ENCODE results near the gene SPTB. TPM values are rescaled to one million over a fixed set of nuclear protein-coding genes. Genes with fewer than 3 reads are reported as not detected.
"Not testable (repeated sequence)": the region's sequence is repeated elsewhere in the genome, so short reads cannot be mapped to it uniquely, and the experiment has no call there.

SPTB gene
- 0.13 TPM in 1 of 2 replicates, not detected in the other for total RNA-seq (2014; rRNA removed; shearing (Covaris generic); ENCODE audit: low replicate concordance)

GRCh38 chr14:64879635-64880220 is at the start of gene SPTB:
TSS of gene SPTB (minus strand) at chr14:64879907. CDS start at chr14:64823094, 56,813 bp downstream.
- peaks cover 54% of the 10 kb centered on the region for H3K27me3 ChIP-seq
- no peaks in the 10 kb centered on the region for H3K36me3 ChIP-seq
- no peak within 1 kb of the TSS for H3K4me3 ChIP-seq
- no peak for DNase-seq
- no peaks in the 10 kb centered on the region for H3K9me3 ChIP-seq

DNA sequence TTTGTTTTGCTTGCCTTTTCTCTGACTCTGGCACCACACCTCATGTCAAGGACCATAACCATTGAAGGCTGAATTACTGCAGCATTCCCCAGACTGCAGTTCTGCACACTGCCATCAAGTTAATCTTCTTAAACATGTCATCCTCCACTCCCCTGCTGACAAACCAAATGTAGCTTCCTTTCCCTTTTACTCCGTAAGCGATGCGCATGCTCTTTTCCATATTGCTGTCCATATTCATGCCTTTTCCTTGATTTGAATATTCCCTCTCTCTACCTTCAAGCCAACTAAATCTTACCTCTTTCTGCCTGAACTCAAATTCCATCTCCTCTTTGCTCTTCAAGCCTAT is 49.3 kb upstream of the SPTB start:
- Histone ChIP-seq H3K4me3 (no peak overlapping the region), H3K27me3 (no peaks in the 10 kb centered on the region), H3K36me3 (peaks cover 32% of the 10 kb centered on the region), H3K9me3 (no peaks in the 10 kb centered on the region)
- DNase-seq: no peak

DNA sequence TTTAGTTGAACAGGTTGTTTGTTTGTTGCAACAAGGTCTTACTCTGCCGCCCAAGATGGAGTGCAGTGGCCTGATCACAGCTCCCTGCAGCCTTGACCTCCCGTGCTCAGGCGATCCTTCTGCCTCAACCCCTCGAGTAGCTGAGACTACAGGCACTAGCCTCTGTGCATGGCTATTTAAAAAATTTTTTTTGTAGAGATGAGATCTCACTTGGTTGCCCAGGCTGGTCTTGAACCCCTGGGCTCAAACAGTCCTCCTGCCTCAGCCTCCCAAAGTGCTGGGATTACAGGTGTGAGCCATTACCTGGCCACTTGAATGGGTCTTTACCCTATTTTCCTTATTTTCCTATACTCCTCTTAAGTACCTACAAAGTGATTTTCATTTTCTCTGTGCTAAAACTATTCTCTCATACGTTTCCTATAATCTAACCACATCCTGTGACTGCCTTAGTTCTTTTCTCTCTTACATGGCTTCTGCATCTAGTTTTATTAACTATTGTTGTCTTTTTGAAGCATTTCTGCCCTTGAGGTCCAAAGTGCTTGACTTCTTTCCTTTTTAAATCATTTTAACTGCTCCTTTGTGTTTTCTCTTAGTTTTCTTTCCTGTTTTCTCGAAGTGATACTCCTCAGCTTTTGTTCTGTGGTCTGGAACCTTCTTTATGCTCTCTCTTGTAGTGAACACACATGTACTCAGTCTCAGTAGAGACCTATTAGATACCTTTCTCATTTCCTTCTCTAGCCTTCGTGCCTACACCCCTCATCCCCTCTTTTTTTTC is 48.7 kb upstream of the SPTB start:
- no peak overlapping the region for H3K4me3 ChIP-seq
- DNase-seq: no peak
- peaks cover 28% of the 10 kb centered on the region for H3K36me3 ChIP-seq
- no peaks in the 10 kb centered on the region for H3K9me3 ChIP-seq
- H3K27me3 ChIP-seq: no peaks in the 10 kb centered on the region

DNA sequence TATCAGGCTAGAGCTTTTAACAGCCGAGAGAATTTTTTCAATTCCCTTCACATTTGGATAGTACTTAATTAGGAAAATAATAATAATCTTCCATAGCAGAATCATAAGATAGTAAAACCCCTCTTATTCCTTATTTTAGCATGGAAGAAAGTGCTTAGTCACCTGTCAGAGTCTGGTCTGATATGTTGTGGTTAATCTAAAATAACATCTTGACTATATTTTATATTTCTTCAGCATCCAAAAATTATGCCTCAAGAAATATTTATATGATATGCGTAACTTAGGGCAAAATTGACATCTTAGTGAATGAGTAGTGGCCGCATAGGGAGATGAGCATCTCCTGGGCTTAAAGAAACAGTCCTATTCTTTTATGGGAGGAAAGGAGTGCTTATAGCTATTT is 47.3 kb upstream of the SPTB start:
- Histone ChIP-seq H3K4me3 (no peak overlapping the region), H3K27me3 (no peaks in the 10 kb centered on the region), H3K36me3 (peaks cover 20% of the 10 kb centered on the region), H3K9me3 (no peaks in the 10 kb centered on the region)
- DNase-seq: no peak

DNA sequence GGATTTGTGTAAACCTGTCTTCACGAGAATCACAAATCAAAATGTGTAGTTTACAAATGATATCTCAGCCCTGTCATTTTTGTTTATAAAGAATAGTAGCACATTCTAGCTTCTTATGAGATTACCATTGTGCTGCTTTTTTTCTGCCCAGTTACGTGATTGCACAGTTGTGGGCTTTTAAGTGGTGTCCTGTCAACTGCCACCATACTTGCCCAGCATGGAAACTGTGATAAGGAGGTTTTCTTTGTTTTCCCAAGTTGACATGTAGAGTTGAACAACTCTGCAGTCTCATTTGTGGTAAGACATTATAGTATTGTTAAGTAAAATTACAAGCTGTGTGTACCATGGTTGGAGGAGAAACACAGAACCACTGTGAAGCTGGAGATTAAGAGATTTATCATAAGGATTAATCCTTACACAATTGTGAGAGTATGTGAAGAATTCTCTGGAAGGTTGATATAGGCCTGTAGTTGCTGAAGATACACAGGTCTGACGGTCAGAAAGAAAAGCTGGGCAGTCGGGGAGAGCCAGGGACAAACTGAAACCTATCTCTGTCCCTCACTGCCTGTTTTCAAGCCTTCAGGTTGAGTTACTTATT is 46.8 kb upstream of the SPTB start:
- Histone ChIP-seq H3K27me3 (no peaks in the 10 kb centered on the region), H3K9me3 (no peaks in the 10 kb centered on the region), H3K4me3 (no peak overlapping the region), H3K36me3 (peaks cover 14% of the 10 kb centered on the region)
- no peak for DNase-seq

GRCh38 chr14:64923015-64923414 is 43.3 kb upstream of the SPTB start:
- Histone ChIP-seq H3K9me3 (no peaks in the 10 kb centered on the region), H3K36me3 (peaks cover 13% of the 10 kb centered on the region), H3K27me3 (no peaks in the 10 kb centered on the region), H3K4me3 (no peak overlapping the region)
- no peak for DNase-seq

DNA sequence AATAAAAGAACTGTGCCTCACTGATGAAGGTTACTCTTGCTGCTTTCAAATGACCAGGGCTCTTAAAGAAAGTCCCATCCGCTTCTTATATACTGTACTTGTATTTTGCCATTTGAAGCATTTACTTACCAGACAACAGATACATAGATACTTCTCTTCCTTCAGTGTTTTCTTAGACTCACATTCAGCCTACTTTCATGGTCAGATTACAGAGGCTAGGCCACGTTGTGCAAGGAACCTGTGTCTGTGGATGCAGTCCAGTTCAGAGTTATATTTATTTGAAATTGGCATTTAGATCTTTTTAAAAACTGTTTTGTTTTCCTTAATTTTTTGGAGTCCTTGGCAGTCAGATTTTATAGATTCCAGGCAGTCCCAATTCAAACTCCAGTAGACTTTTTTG is 40.8 kb upstream of the SPTB start:
- peaks cover 18% of the 10 kb centered on the region for H3K36me3 ChIP-seq
- DNase-seq: no peak
- H3K27me3 ChIP-seq: no peaks in the 10 kb centered on the region
- H3K9me3 ChIP-seq: no peaks in the 10 kb centered on the region
- no peak overlapping the region for H3K4me3 ChIP-seq

DNA sequence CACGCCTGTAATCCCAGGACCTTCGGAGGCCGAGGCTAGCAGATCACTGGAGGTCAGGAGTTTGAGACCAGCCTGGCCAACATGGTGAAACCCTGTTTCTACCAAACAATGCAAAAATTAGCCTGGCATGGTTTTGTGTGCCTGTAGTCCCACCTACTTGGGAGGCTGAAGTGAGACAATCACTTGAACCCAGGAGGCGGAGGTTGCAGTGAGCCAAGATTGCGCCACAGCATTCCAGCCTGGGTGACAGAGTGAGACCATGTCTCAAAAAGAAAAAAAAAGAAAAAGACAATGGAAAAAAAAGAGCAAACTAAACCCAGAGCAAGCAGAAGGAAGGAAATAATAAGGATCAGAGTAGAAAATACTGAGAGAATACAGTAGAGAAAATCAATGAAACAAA is 39.9 kb upstream of the SPTB start:
- no peaks in the 10 kb centered on the region for H3K27me3 ChIP-seq
- peaks cover 17% of the 10 kb centered on the region for H3K36me3 ChIP-seq
- no peaks in the 10 kb centered on the region for H3K9me3 ChIP-seq
- H3K4me3 ChIP-seq: no peak overlapping the region
- no peak for DNase-seq

DNA sequence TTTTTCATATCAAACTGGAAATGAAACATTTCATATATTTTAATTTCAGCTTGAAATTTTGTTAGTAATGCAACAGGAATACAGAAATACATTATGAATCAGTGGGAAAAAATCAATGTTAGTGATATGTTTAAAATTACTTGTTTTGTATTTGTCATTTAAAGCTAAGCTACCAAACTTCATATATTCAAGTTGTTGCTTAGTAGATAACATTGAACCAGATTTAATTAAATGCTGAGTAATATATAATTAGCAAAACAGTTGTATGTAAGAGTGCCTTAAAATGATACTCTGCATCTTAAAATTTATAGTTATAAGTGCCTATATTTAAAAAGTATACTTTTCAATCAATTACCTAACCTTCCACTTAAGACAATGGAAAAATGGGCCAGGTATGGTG is 39.5 kb upstream of the SPTB start:
- Histone ChIP-seq H3K36me3 (peaks cover 13% of the 10 kb centered on the region), H3K27me3 (no peaks in the 10 kb centered on the region), H3K9me3 (no peaks in the 10 kb centered on the region), H3K4me3 (no peak overlapping the region)
- no peak for DNase-seq

DNA sequence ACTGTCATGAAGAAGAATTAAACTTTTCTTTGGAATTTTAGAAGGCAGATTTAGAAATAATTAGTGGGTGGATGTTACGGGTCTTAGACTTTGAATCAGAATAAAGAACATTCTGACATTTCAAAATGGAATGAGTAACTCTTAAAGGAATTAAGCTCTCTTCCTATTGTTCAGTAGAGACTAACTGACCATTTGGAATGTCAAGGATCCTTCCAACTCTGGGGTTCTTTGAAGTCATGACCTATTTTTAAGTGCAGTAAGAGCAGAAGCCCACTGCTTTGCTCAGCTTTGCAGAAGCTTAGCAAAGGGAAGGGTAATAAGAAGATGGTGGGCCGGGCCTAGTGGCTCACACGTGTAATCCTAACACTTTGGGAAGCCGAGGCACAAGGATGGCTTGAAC is 38.5 kb upstream of the SPTB start:
- Histone ChIP-seq H3K27me3 (no peaks in the 10 kb centered on the region; the same call in 1 of the 2 replicates), H3K9me3 (no peaks in the 10 kb centered on the region), H3K36me3 (peaks cover 11% of the 10 kb centered on the region), H3K4me3 (no peak overlapping the region)
- DNase-seq: no peak

GRCh38 chr14:64915797-64916196 is 36.1 kb upstream of the SPTB start:
- no peaks in the 10 kb centered on the region; the same call in none of the 2 replicates for H3K27me3 ChIP-seq
- peaks cover 11% of the 10 kb centered on the region for H3K36me3 ChIP-seq
- no peaks in the 10 kb centered on the region for H3K9me3 ChIP-seq
- DNase-seq: no peak
- no peak overlapping the region; the same call in 1 of the 2 replicates for H3K4me3 ChIP-seq

DNA sequence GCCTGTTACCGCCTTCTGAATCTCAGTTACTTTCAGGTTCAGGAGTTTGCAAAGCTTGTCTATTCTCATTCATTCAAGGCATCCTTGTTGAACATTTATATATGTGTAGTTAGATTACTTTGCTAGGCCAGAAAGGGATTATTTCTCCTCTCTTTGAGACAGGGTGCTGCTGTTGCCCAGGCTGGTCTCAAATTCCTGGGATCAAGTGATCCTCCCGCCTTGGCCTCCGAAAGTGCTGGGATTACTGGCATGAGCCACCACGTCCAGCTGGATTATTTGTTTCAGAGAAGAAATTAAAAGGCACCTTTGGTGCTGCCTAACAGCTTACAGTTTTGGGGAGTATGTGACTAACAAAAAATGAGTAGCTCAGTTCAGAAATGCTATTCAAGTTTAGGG is 35.3 kb upstream of the SPTB start:
- Histone ChIP-seq H3K9me3 (no peaks in the 10 kb centered on the region), H3K36me3 (peaks cover 8% of the 10 kb centered on the region), H3K4me3 (peak overlapping the region; percentile 94), H3K27me3 (no peaks in the 10 kb centered on the region; the same call in none of the 2 replicates)
- no peak for DNase-seq

GRCh38 chr14:64914237-64915028 is 34.7 kb upstream of the SPTB start, which contains the start of gene CHURC1:
TSS of gene CHURC1 (plus strand) at chr14:64914455. CDS start at chr14:64914496, 41 bp downstream.
- Histone ChIP-seq H3K4me3 (peak within 1 kb of the TSS; percentile 94), H3K27me3 (peaks cover 3% of the 10 kb centered on the region), H3K9me3 (no peaks in the 10 kb centered on the region), H3K36me3 (peaks cover 8% of the 10 kb centered on the region)
- peak; percentile 96 for DNase-seq

GRCh38 chr14:64913477-64913876 is 33.8 kb upstream of the SPTB start:
- H3K4me3 ChIP-seq, H3K36me3 ChIP-seq, H3K27me3 ChIP-seq, DNase-seq, H3K9me3 ChIP-seq: not testable (repeated sequence)

DNA sequence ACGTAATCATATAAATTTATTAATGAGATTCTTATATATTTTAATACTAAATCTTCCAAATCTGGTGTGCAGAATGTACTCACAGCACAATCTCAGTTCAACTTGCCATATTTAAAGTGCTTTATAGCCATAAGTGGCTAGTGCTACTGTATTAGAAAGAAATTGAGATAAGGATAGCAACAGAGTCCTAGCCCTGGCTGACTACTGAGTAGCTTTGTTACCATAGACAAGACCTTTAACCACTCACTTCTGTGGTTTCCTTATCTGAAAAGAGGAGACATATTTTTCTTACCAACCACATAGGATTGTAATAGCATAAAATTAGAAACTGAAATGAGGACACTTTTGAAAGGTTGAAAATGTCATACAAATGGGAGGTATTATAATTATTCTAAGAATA is 32.6 kb upstream of the SPTB start:
- Histone ChIP-seq H3K4me3 (no peak overlapping the region), H3K9me3 (no peaks in the 10 kb centered on the region), H3K36me3 (peaks cover 8% of the 10 kb centered on the region), H3K27me3 (peaks cover 3% of the 10 kb centered on the region)
- no peak for DNase-seq

DNA sequence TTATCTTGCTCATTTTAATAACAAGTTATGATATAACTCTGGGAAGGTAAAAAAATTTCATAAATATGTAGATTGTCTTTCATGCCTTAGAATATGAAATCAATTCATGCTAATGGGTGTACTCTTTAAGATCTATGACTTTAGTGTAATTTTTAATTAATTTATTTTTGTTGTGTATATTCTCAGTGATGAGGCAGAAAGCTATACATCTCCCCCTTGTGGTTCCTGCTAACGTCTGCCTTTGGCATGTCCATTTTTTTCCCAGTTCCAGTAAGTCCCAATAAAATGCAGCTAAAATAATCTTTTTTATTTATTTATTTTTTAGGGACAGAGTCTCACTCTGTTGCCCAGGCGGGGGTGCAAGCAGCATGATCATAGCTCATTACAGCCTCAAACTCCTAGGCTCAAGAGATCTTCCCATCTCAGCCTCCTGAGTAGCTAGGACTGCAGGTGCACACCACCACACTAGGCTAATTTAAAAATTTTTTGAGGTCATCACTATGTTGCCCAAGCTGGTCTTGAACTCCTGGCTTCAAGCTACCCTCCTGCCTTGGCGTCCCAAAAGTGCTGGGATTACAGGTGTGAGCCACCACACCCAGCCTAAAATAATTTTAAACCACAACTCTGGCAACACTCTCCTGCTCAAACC is 31.3 kb upstream of the SPTB start:
- peaks cover 6% of the 10 kb centered on the region for H3K36me3 ChIP-seq
- H3K9me3 ChIP-seq: no peaks in the 10 kb centered on the region
- H3K27me3 ChIP-seq: peaks cover 3% of the 10 kb centered on the region
- H3K4me3 ChIP-seq: no peak overlapping the region
- DNase-seq: no peak
